ENCODE data around the gene PRICKLE1. TPM values are rescaled to one million over a fixed set of nuclear protein-coding genes. Genes with fewer than 3 reads are reported as not detected.

PRICKLE1 gene
- total and polyA plus RNA-seq, 2 of the 4 experiments (the other 2 are of a cell fraction) = 21.3 to 21.7 TPM

DNA sequence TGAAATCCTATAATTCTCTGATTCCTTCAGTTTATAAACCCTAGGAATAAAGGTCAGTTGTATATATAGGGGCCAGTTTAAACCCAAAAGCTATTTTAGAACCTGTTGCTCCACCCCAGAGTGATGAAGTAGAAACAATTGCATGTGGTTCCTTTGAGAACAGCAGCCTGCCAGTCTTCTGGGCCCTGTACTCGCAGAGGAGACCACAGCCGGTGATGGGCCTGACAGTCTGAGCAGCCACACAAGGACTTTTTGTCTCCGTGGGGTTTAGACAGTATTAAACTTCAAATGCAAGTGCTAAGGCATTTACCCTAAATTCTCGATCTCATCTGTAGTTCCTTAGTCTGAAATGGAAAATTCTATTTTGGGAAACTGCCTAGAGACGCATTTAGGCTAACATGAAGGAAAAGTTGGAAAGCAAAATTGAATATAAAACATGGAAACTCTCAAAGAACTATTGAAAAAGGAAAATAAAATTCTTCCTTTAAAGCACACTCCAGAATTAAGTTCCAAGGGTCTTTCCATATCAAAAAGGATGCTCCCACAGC is 80.6 kb downstream of the PRICKLE1 start:
- ChIA-PET POLR2A (ENCODE audit: unreplicated experiment) (no interaction called here), CTCF (no interaction called here)
- Histone ChIP-seq H3K9ac (ENCODE audit: low read depth, low read length) (no peak overlapping the region), H3K4me2 (ENCODE audit: low read depth, low read length) (no peak overlapping the region), H3K56ac (ENCODE audit: extremely low read depth, insufficient read depth, low read length) (no peak overlapping the region), H3K18ac (ENCODE audit: low read depth, low read length) (no peak overlapping the region), H3K23ac (ENCODE audit: low read depth, low read length) (no peak overlapping the region), H2BK15ac (ENCODE audit: low read depth, low read length) (no peak overlapping the region), H4K8ac (ENCODE audit: low read depth in 2 of 2, low read length in 2 of 2) (no peak overlapping the region), H3K79me1 (ENCODE audit: low read depth in 1 of 2, low read length in 2 of 2) (no peaks in the 10 kb centered on the region; a peak in 2 of 4 replicates), H3K4me1 (ENCODE audit: control insufficient read depth, insufficient read depth, low read length) (no peaks in the 10 kb centered on the region), H2BK5ac (ENCODE audit: low read depth, low read length, poor library complexity, severe bottlenecking) (no peak overlapping the region), H3K36me3 (ENCODE audit: control insufficient read depth, insufficient read depth, low read length) (no peaks in the 10 kb centered on the region), H4K20me1 (ENCODE audit: insufficient read depth, low read length) (no peaks in the 10 kb centered on the region), H4K91ac (ENCODE audit: insufficient read depth, low read depth, low read length) (no peak overlapping the region), H3K14ac (replicated peaks; ENCODE audit: low read depth, low read length) (no peak overlapping the region), H3K4ac (ENCODE audit: low read depth, low read length) (no peak overlapping the region), H3K9me3 (ENCODE audit: control insufficient read depth, insufficient read depth, low read length) (no peaks in the 10 kb centered on the region), H3K4me3 (ENCODE audit: insufficient read depth, low read depth, low read length) (no peak overlapping the region), H2AFZ (replicated peaks; ENCODE audit: low read length, poor library complexity) (no peak overlapping the region), H2AK9ac (replicated peaks; ENCODE audit: low read depth, low read length, poor library complexity) (no peak overlapping the region), H3K27ac (ENCODE audit: insufficient read depth, low read length) (no peak overlapping the region), H3K27me3 (ENCODE audit: control insufficient read depth, insufficient read depth, low read length) (no peaks in the 10 kb centered on the region), H2AK5ac (ENCODE audit: low read depth, low read length) (no peak overlapping the region), H2BK120ac (ENCODE audit: low read depth, low read length) (no peak overlapping the region), H2BK20ac (ENCODE audit: low read depth, low read length) (no peak overlapping the region), H3K9me1 (ENCODE audit: insufficient read depth, low read length) (no peaks in the 10 kb centered on the region), H4K5ac (ENCODE audit: low read depth, low read length) (no peak overlapping the region)
- BruUV-seq (replicated peaks) = no TSS peak
- ATAC-seq (ENCODE audit: low read depth) = no peak
- DNase-seq = no peak
- 100% methylated on average over 1 of the region's 5 CpGs; no CpG with 5 or more reads in 1 of the 2 experiments for WGBS, 2 experiments (ENCODE audit: extremely low coverage in 2 of 2, insufficient read length in 1 of 2)
- TF ChIP-seq MAFK (IDR thresholded peaks at IDR 0.05; ENCODE audit: low read depth, low read length) (no peak), RAD21 (IDR thresholded peaks at IDR 0.05; ENCODE audit: low read length) (no peak), FOS (IDR thresholded peaks at IDR 0.05; ENCODE audit: low read depth, low read length) (no peak), CHD1 (IDR thresholded peaks at IDR 0.05; ENCODE audit: low read depth, low read length) (no peak), SMC3 (IDR thresholded peaks at IDR 0.05; ENCODE audit: low read depth, low read length) (no peak), CEBPB (IDR thresholded peaks at IDR 0.05; ENCODE audit: low read depth, low read length) (no peak), MXI1 (IDR thresholded peaks at IDR 0.05; ENCODE audit: borderline replicate concordance, low read depth, low read length) (no peak), RCOR1 (IDR thresholded peaks at IDR 0.05; ENCODE audit: insufficient replicate concordance, low read length) (no peak), BHLHE40 (IDR thresholded peaks at IDR 0.05; ENCODE audit: low read depth, low read length) (no peak), NFE2L2 (IDR thresholded peaks at IDR 0.05; ENCODE audit: low read depth, low read length) (no peak), POLR2A (IDR thresholded peaks at IDR 0.05; ENCODE audit: low read depth, low read length) (no peak), MAZ (IDR thresholded peaks at IDR 0.05; ENCODE audit: borderline replicate concordance, low read depth, low read length) (no peak), RFX5 (IDR thresholded peaks at IDR 0.05; ENCODE audit: low read depth, low read length) (no peak)
- TF ChIP-seq, protein P1, sequence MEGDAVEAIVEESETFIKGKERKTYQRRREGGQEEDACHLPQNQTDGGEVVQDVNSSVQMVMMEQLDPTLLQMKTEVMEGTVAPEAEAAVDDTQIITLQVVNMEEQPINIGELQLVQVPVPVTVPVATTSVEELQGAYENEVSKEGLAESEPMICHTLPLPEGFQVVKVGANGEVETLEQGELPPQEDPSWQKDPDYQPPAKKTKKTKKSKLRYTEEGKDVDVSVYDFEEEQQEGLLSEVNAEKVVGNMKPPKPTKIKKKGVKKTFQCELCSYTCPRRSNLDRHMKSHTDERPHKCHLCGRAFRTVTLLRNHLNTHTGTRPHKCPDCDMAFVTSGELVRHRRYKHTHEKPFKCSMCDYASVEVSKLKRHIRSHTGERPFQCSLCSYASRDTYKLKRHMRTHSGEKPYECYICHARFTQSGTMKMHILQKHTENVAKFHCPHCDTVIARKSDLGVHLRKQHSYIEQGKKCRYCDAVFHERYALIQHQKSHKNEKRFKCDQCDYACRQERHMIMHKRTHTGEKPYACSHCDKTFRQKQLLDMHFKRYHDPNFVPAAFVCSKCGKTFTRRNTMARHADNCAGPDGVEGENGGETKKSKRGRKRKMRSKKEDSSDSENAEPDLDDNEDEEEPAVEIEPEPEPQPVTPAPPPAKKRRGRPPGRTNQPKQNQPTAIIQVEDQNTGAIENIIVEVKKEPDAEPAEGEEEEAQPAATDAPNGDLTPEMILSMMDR (conservative IDR thresholded peaks at IDR 0.05; ENCODE audit: low read depth, low read length) = no peak
- TF ChIP-seq, protein P2, sequence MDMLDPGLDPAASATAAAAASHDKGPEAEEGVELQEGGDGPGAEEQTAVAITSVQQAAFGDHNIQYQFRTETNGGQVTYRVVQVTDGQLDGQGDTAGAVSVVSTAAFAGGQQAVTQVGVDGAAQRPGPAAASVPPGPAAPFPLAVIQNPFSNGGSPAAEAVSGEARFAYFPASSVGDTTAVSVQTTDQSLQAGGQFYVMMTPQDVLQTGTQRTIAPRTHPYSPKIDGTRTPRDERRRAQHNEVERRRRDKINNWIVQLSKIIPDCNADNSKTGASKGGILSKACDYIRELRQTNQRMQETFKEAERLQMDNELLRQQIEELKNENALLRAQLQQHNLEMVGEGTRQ (IDR thresholded peaks at IDR 0.05; ENCODE audit: low read depth, low read length) = no peak
- TF ChIP-seq, protein P3, sequence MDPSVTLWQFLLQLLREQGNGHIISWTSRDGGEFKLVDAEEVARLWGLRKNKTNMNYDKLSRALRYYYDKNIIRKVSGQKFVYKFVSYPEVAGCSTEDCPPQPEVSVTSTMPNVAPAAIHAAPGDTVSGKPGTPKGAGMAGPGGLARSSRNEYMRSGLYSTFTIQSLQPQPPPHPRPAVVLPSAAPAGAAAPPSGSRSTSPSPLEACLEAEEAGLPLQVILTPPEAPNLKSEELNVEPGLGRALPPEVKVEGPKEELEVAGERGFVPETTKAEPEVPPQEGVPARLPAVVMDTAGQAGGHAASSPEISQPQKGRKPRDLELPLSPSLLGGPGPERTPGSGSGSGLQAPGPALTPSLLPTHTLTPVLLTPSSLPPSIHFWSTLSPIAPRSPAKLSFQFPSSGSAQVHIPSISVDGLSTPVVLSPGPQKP (IDR thresholded peaks at IDR 0.05; ENCODE audit: borderline replicate concordance, low read depth, low read length) = no peak
- intact Hi-C loops (cut with micrococcal nuclease) (no loop called here), in situ Hi-C loops (cut with MboI; ENCODE audit: low sequenced_read_pairs) (no loop called here), dilution Hi-C loops (cut with HindIII; ENCODE audit: low sequenced_read_pairs, unreplicated experiment) (no loop called here)
